Forelimb muscle (tissue), 1 donor: ENCODE results near the gene AGBL5. TPM values are rescaled to one million over a fixed set of nuclear protein-coding genes. Genes with fewer than 3 reads are reported as not detected.
"Not testable (repeated sequence)": the region's sequence is repeated elsewhere in the genome, so short reads cannot be mapped to it uniquely, and the experiment has no call there.

ENCODE experiments used
- DNase-seq: peaks from one replicate; pipeline ENCODE4 v3.0.0-alpha.2; 2013; ENCODE audit warnings: low read depth
- polyA plus RNA-seq: library from polyadenylated mRNA; unstranded; fragments of 120-200 nt; gene quantifications from one replicate; pipeline ENCODE4 v1.2.1, GENCODE V29; 2013; ENCODE audit not compliant: insufficient read length

The AGBL5 gene
- polyA plus RNA-seq, 1 donor = 17.2 TPM

DNA sequence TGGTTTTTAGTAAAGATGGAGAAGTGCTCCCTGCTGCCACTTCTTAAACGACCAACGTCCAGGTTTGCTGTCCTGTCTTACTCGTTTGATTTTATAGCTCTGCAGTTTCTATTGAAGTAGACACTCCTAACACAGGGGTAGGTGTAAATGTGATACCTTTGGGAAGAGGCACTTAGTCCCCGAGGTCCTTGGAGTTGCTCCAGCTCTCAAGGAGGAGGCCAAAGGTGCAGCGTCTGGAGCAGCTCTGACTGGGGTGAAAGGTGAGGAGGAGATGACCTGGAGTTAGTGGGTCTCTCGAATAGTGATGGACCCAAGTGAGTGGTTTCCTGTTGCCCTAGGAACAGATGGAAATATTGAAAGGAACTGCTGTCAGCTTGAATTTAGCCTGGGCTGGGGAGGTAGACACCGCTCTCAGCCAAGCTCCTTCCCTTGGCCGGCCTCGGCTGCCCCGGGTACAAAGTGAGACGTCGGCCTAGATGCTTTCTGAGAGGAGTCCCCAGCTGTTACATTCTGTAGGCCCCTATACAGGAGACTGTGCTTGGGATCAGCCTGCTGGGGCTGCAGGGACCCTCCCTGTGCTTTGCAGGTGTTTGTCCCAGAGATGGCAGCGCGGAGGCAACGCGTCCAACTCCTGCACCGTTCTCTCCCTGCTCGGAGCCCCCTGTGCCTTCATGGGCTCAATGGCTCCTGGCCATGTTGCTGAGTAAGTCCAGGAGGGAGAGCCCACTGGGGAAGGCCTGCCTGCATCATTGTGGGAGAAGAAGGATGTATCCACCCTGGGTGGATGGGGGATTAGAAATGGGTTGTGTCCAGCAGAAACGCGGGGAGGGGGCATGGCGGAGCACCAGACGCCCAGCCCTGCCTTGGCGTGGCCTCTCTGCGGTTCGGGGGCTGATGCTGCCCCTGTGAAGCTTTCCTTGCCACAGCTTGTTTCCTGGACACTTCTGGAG is 40.6 kb downstream of the AGBL5 start:
- no peak for DNase-seq

DNA sequence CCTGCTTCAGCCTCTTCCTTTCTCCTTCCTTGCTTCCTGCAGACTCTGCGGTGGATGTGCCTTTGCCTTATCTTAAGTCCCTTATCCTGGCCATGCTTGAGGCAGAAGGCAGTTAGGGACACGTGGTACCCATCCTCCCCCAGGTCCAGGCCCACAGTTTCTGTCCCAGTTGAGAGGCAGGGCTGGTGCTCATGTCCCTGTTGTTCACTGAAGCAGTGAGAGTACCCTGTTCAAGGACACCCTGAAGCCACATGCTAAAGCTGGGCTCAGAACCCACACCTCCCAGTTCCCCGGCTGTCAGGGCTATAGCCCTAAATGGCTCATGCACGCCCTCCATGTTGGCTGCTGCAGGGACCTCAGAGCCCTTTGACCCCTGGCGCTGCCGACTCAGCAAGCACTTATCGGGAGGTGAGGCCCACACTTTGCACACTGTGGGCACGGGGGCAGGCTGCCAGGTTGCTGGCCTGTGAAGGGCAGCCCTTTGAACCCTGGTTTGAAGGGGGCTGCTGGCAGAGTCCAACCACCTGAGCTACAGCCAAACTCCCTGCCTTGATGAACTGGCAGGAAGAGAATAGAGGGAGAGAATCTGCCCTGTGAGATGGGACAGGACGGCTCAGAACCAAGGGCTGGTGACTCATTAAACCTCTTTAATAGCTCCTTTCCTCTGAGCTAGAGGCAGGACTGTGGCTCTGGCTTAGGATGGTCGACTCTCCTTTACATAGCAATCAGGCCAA is 41.4 kb downstream of the AGBL5 start:
- no peak for DNase-seq

DNA sequence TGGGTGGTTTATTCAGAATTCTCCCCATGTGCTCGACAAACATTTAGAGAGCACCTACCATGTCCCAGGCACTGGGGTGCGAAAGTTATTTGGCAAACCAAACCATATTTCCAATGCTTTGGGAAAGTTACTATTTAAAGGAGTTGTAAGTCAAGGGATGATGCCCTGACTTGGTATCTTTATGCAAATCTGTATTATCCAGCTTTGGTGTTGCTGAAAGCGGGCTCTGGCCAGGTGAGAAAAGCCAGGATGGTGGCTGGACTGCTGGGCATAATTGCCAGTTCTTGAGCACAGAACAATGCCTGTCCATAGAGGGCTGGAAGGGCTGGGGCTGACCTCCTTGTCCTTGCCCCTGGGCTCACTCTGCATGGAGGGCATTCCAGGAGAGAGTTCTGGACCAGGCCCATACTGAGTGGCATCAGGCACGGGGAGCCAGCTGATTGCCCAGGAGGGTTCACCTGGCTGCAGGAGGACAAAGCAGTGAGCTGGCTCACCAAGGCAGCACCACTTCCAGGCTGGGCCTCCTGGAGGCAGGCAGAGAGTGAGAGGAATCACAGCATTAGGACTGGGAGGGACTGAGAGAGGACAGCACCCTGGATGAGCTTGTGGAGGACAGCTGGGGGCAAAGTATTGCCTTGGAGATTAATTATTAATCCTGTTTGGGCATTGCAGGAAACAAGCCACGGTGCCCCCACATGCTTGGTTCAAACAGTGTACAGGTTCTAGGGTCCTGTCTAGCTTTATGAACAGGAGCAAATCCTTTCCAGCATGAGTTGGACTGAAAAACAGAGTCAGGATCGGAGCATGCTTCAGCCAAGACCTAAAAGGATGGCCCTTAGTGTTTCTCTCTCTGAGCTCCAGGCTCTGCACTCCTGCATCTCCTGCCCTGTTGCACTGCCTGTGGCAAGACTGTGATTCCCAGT is 42.2 kb downstream of the AGBL5 start:
- no peak for DNase-seq

DNA sequence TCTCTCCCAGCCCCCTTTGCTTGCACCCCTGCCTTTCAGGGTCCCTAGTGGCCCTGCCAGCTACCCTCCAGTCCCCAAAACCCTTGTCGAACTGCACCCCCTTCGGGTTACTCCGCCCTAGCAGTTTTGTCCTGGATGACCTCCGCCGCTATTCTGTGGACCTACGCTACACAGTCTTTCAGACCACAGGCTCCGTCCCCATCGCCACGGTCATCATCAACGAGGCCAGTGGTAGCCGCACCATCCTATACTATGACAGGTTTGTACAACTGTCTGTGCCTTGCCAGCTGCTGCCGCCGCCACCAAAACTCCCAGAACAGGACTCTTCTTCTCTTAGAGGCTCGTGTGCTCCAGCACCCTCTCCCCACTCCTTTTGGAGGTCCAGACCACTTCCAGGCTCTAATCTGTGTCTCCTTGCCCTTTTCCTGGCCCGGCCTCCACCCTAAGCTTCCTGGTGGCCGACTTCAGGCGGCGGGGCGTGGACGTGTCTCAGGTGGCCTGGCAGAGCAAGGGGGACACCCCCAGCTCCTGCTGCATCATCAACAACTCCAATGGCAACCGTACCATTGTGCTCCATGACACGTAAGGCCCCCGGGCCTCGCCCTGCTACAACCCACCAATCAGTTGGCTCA is 43.0 kb downstream of the AGBL5 start:
- no peak for DNase-seq

DNA sequence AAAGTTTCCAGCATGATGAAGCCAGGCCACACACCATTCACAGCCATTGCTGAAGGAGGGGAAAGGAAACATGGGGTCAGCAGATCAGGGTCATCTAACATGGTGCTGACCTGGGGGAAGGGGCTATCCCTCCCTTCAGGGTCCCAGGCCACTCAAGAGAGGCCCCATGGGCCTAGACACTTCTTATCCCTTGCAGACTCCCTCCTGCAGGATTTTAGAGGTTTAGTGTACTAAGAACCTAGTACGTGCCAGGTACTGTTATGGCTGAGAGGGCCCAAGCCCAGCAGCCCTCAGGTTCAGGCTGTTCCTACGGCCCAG is 43.9 kb downstream of the AGBL5 start:
- no peak for DNase-seq

DNA sequence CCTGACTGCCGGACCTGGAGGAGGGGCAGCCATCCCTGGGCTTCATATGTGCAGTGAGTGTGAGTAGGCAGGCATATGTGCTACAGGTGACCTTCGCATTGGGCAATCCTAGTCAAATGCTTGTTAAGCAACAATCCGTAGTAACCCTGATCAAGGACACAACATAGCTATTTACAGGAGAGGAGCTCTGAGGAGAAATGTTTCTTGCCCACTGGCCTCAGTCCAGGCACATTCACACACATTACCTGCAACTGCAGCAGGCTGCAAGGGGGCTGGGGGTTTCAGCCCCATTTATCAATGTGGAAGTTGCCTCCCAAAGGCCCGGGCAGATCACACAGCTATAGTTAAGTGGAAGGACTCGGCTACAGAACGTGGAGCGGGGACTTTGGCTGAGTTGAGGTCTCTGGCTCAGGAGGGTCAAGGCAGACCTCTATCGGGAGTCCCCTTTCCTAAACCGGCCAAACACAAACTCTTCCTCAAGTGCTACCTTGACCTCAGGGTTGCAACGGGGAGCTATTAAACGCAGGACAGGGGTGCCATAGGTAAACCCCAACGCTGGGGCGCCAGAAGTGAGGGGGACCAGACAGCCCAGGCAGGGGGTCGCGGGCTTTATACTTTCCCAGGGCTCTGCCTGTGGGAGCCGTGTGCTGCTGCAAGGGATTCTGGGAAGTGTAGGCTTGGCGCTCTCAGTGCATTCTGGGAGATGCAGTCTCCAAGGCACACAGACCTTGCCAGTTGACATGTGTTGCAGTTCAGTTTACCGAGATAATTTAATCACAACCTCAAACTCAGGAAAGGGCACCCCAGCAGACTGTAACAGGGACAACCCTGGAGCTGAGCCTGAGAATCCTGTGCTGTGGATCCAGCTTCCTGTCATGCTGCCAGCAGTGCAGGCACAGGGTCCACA is 44.5 kb downstream of the AGBL5 start:
- no peak for DNase-seq

DNA sequence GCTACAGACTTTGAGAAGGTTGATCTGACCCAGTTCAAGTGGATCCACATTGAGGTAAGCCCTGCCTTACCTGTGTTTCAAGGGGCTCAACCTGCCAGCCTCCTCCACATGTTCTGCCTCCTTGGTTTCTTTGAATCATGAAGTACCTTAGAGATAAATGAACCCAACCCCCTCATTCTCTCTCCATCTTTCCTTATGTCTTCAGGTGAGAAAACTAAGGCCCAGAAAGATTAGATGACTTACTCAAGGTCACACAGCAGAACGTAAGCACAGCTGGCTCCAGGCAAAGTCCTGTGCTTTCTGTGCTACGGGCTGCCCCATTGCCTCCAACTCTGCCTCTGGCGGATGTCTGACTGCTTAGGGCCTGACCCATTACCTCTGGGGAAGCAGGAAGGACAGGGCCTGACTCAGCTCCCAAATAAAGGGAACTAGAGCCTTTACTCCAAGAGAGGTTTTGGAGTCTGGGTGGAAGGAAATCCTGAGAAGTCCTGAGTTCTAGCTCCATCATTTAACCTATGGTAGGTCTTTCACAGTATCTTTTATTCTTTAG is 45.4 kb downstream of the AGBL5 start:
- DNase-seq = no peak

DNA sequence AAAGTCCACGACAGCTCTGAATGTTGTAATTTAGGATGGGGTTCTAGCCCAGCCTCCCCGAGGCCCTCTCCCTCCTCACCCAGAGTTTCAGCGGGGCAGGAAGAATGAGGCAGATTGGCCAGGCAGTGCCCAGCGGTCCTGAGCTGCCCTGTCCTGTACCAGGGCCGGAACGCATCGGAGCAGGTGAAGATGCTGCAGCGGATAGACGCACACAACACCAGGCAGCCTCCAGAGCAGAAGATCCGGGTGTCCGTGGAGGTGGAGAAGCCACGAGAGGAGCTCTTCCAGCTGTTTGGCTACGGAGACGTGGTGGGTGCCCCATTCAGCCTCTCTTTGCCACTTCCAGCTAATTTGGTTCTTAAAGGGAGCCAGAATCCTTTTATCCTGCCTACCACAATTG is 45.9 kb downstream of the AGBL5 start:
- no peak for DNase-seq

DNA sequence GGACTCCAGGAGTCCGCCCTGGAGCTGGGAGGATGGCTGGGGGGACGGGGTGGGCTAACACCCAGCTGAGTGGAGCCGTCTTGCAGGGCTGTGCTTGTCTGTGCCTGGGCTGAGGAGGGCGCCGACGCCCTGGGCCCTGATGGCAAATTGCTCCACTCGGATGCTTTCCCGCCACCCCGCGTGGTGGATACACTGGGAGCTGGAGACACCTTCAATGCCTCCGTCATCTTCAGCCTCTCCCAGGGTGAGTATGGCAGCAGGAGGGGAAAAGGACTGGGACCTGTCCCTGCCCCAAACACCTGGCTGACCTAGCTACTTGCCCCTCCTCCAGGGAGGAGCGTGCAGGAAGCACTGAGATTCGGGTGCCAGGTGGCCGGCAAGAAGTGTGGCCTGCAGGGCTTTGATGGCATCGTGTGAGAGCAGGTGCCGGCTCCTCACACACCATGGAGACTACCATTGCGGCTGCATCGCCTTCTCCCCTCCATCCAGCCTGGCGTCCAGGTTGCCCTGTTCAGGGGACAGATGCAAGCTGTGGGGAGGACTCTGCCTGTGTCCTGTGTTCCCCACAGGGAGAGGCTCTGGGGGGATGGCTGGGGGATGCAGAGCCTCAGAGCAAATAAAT is 48.0 kb downstream of the AGBL5 start:
- no peak for DNase-seq

DNA sequence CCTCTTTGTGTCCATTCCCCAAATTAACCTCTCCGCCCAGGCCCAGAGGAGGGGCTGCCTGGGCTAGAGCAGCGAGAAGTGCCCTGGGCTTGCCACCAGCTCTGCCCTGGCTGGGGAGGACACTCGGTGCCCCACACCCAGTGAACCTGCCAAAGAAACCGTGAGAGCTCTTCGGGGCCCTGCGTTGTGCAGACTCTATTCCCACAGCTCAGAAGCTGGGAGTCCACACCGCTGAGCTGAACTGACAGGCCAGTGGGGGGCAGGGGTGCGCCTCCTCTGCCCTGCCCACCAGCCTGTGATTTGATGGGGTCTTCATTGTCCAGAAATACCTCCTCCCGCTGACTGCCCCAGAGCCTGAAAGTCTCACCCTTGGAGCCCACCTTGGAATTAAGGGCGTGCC is 48.6 kb downstream of the AGBL5 start:
- DNase-seq = no peak

DNA sequence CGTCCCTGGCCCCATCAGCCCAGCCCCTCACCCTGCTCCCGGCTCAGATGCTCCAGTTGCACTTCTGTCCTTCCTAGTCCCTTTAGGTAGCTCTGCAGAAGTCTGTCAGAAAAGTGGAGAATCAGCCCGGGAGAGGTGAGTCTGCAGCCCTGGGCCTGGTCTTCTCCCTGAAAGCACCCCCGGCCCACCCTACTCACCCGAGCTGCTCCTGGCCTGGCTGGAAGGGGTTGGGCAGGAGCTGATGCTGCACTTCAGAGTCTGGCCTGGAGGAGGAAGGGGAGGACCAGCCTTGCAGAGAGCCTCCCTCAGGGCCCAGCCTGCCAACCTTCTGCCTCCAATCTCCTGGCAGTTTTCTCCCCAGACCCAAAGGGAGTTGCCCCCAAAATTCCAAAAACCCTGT is 50.9 kb downstream of the AGBL5 start:
- DNase-seq = no peak

DNA sequence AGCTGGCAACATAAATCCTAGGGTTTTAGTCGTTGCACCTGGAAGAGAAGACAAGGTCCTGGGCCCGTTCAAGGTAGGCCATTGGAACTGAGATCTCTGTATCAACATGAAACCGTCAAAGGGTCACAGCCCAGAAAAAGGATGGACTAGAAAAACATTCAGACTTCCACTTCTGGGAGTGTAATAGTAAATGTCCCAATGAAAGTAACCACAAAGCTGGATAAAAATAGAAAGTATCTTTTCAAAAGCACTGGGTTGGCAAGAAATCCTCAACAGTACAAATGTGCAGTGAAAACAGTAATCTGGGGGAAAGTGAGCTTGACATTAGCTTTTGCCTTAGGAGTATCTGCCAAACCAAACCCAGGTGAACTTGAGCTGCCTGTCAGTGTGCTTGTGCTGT is 54.5 kb downstream of the AGBL5 start:
- no peak for DNase-seq

DNA sequence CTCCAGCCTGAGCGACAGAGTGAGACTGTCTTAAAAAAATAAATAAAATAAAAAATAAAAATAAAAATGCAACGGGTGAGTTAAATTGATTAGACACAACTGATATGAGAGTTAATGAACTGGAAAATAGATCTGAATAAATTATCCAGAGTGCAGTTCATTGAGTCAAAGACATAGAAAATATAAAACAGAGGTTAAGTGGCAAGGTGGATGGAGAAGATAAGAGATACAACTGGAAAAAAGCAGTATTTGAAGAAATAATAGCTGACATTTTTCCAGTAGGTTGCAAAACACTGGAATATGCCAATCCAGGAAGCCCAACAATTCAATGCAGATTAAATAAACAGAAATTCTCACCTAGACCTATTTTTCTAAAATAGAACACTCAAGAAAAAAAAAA is 56.8 kb downstream of the AGBL5 start:
- no peak for DNase-seq

DNA sequence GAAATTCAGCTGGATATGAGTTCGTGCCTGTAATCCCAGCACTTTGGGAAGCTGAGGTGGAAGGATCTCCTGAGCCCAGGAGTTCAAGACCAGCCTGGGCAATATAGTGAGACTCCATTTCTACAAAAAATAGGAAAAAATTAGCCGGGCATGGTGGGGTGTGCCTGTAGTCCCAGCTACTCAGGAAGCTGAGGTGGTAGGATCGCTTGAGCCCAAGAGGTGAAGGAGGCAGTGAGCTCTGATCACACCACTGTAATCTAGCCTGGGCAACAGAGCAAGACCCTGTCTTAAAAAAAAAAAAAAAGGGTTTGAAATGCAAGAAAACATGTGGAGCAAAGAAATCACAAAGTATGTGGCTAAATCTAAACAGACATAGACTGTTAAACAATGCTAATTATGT is 57.6 kb downstream of the AGBL5 start:
- no peak for DNase-seq

DNA sequence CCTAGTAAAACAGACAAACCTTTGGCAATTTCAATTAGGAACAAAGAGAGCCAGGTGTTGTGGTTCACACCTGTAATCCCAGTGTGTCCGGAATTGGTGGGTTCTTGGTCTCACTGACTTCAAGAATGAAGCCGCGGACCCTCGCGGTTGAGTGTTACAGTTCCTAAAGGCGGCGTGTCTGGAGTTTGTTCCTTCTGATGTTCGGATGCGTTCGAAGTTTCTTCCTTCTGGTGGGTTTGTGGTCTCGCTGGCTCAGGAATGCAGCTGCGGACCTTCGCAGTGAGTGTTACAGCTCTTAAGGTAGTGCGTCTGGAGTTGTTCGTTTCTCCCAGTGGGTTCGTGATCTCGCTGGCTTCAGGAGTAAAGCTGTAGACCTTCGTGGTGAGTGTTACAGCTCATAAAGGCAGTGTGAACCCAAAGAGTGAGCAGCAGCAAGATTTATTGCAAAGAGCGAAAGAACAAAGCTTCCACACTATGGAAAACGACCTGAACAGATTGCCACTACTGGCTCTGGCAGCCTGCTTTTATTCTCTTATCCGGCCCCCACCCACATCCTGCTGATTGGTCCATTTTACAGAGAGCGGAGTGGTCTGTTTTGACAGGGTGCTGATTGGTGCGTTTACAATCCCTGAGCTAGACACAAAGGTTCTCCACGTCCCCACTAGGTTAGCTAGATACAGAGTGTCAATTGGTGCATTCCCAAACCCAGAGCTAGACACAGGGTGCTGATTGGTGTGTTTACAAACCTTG is 59.3 kb downstream of the AGBL5 start:
- DNase-seq = not testable (repeated sequence)

DNA sequence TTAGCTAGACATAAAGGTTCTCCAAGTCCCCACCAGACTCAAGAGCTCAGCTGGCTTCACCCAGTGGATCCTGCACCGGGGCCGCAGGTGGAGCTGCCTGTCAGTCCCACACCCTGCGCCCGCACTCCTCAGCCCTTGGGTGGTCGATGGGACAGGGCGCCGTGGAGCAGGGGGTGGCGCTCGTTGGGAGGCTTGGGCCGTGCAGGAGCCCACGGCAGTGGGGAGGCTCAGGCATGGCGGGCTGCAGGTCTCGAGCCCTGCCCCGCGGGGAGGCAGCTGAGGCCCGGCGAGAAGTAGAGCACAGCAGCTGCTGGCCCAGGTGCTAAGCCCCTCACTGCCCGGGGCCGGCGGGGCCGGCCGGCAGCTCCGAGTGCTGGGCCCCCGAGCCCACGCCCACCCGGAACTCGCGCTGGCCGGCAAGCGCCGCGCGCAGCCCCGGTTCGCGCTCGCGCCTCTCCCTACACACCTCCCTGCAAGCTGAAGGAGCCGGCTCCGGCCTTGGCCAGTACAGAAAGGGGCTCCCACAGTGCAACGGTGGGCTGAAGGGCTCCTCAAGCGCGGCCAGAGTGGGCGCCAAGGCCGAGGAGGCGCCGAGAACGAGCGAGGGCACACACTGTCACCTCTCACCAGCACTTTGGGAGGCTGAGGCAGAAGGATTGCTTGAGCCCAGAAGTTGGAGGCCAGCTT is 60.1 kb downstream of the AGBL5 start:
- DNase-seq = not testable (repeated sequence)

DNA sequence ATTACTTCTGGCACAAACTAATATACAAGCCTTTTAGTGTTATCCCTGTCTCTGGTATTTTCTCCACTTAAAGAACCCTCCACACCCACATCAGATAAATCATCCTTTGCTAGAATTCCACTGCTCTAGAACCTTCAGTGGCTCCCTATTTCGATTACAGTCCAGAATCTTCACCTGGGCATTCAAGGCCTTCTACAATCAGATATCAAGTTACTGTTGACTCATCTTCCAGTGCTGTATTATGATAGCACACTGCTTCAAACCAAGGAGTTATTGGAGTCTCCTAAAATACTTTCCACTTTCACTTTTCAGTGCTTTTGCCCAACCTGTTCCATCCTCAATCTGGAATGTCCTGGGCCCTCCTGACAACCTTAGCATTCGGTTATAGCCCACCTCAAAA is 64.1 kb downstream of the AGBL5 start:
- DNase-seq = no peak

DNA sequence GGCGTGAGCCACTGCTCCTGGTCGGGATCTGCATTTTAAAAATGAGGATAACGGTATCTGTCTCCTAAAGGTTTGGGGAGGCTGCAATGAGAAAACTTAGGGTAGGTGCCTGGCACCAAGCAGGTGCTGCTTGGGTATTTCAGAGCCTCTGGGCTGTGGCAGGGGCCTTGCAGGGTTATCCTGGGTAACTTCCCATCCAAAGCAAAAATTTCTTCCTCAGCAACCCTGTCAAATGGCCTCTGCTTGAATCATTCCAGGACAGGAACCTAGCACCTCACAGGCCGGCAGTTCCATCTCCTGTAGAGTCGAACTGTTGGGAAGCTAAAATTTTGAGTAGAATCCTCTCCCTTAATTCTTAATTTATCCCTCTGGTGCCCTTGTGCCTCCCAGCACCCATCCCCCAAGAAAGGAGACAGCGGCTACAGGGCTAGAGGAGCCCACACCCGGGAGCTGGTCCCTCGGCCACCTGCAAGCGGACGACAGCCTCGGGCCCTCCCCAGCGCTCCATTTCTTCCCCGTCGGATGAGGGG is 66.6 kb downstream of the AGBL5 start:
- DNase-seq = no peak
